HepG2 (cell line): ENCODE measurements around the gene TUBGCP4. TPM values are rescaled to one million over a fixed set of nuclear protein-coding genes. Genes with fewer than 3 reads are reported as not detected.

Experiments used
- CREB1 ChIP-seq, 2 experiments: fragments of 450-650 bp in 1 of 2; IDR thresholded peaks; 2 replicates each; pipeline ENCODE4 v1.6.1; 2016 to 2017; ENCODE audit warnings: control low read depth in 1 of 2, mild to moderate bottlenecking in 1 of 2, missing compliant biosample characterization in 1 of 2, missing genetic modification characterization in 1 of 2
- GABPA ChIP-seq, 2 experiments: IDR thresholded peaks; 2 replicates each; pipeline ENCODE4 v1.6.1; 2011 to 2016; ENCODE audit warnings: low read depth in 2 of 2, low read length in 1 of 2, missing biosample characterization in 1 of 2, missing genetic modification characterization in 1 of 2
- IKZF4 ChIP-seq: sonication (generic); formaldehyde crosslinking; IDR thresholded peaks from 2 replicates; pipeline ENCODE4 v1.5.1; 2020; ENCODE audit warnings: borderline replicate concordance, mild to moderate bottlenecking, low read depth, missing genetic modification reagents; ENCODE audit errors: not compliant biosample characterization
- KDM2A ChIP-seq: sonication (generic); formaldehyde crosslinking; IDR thresholded peaks from 2 replicates; pipeline ENCODE4 v1.4.0; 2020; ENCODE audit warnings: low read depth, missing genetic modification reagents, borderline replicate concordance
- KDM5A ChIP-seq: fragments of 200-600 bp; sonication (generic); IDR thresholded peaks from 2 replicates; pipeline ENCODE4 v1.7.0; 2018; ENCODE audit warnings: antibody characterized with exemption, mild to moderate bottlenecking, low read length, borderline replicate concordance
- MIER2 ChIP-seq: IDR thresholded peaks from 2 replicates; pipeline ENCODE4 v1.6.1; 2016; ENCODE audit warnings: missing biosample characterization, missing genetic modification reagents
- PRMT3 ChIP-seq: sonication (generic); formaldehyde crosslinking; IDR thresholded peaks from 2 replicates; pipeline ENCODE4 v1.8.1; 2022; ENCODE audit warnings: low read depth, mild to moderate bottlenecking, moderate library complexity, missing genetic modification reagents, borderline replicate concordance
- RARG ChIP-seq: sonication (generic); formaldehyde crosslinking; IDR thresholded peaks from 2 replicates; pipeline ENCODE4 v1.4.0; 2020; ENCODE audit warnings: low read depth, mild to moderate bottlenecking, missing genetic modification reagents
- SNAI1 ChIP-seq: sonication (generic); formaldehyde crosslinking; IDR thresholded peaks from 2 replicates; pipeline ENCODE4 v1.5.0; 2020; ENCODE audit warnings: mild to moderate bottlenecking, missing genetic modification reagents, borderline replicate concordance
- SP1 ChIP-seq, 2 experiments: fragments of 450-650 bp in 1 of 2; sonication (generic) in 1 of 2; formaldehyde crosslinking in 1 of 2; IDR thresholded peaks; 2 replicates each; pipeline versions ENCODE4 v1.4.0 to v1.6.1; 2016 to 2020; ENCODE audit warnings: missing genetic modification reagents in 1 of 2
- SP2 ChIP-seq: sonication (generic); formaldehyde crosslinking; IDR thresholded peaks from 2 replicates; pipeline ENCODE4 v1.5.1; 2020; ENCODE audit warnings: mild to moderate bottlenecking, missing genetic modification reagents
- STAG1 ChIP-seq: sonication (generic); formaldehyde crosslinking; IDR thresholded peaks from 2 replicates; pipeline ENCODE4 v1.4.0; 2020; ENCODE audit warnings: missing genetic modification reagents
- WIZ ChIP-seq: sonication (generic); formaldehyde crosslinking; IDR thresholded peaks from 2 replicates; pipeline ENCODE4 v1.5.1; 2020; ENCODE audit warnings: mild to moderate bottlenecking, missing genetic modification reagents
- XBP1 ChIP-seq: sonication (generic); formaldehyde crosslinking; IDR thresholded peaks from 2 replicates; pipeline ENCODE4 v1.5.0; 2020; ENCODE audit warnings: missing genetic modification reagents
- ZFAT ChIP-seq: sonication (generic); formaldehyde crosslinking; conservative IDR thresholded peaks from 2 replicates; pipeline ENCODE4 v1.8.1; 2023; ENCODE audit warnings: missing genetic modification reagents, inconsistent platforms
- ZFP82 ChIP-seq: sonication (generic); formaldehyde crosslinking; IDR thresholded peaks from 2 replicates; pipeline ENCODE4 v1.5.1; 2020; ENCODE audit warnings: mild to moderate bottlenecking, missing genetic modification reagents, borderline replicate concordance
- ZMYM3 ChIP-seq: sonication (generic); formaldehyde crosslinking; IDR thresholded peaks from 2 replicates; pipeline ENCODE4 v1.5.1; 2020; ENCODE audit warnings: mild to moderate bottlenecking, missing genetic modification reagents
- ZNF207 ChIP-seq: fragments of 450-650 bp; IDR thresholded peaks from 2 replicates; pipeline ENCODE4 v1.6.1; 2016; ENCODE audit warnings: antibody characterized with exemption, borderline replicate concordance
- ZNF343 ChIP-seq: sonication (generic); formaldehyde crosslinking; IDR thresholded peaks from 2 replicates; pipeline ENCODE4 v1.4.0; 2020; ENCODE audit warnings: mild to moderate bottlenecking, missing genetic modification reagents
- ZNF451 ChIP-seq: sonication (generic); formaldehyde crosslinking; IDR thresholded peaks from 2 replicates; pipeline ENCODE4 v1.5.0; 2020; ENCODE audit warnings: mild to moderate bottlenecking, missing genetic modification reagents
- ZNF468 ChIP-seq: sonication (generic); formaldehyde crosslinking; IDR thresholded peaks from 2 replicates; pipeline ENCODE4 v1.8.0; 2022; ENCODE audit warnings: mild to moderate bottlenecking, moderate library complexity, missing genetic modification reagents
- ZNF605 ChIP-seq: sonication (generic); formaldehyde crosslinking; IDR thresholded peaks from 2 replicates; pipeline ENCODE4 v1.8.0; 2022; ENCODE audit warnings: mild to moderate bottlenecking, missing genetic modification reagents
- ZNF619 ChIP-seq: sonication (generic); formaldehyde crosslinking; IDR thresholded peaks from 2 replicates; pipeline ENCODE4 v1.4.0; 2020; ENCODE audit warnings: mild to moderate bottlenecking, missing genetic modification reagents
- ZNF792 ChIP-seq: IDR thresholded peaks from 2 replicates; pipeline ENCODE4 v1.6.1; 2016
- polyA plus RNA-seq, 8 experiments: library from polyadenylated mRNA; depleted of rRNA in 3 of 8; stranded (reverse) in 7 of 8; unstranded in 1 of 8; fragments of >200 nt; fragmentation: Illumina TruSeq in 4 of 8; extraction: Trizol in 4 of 8; gene quantifications; 2 replicates each; pipeline versions ENCODE4 v1.2.1 to v1.2.3, GENCODE V29; 2011 to 2016; ENCODE audit warnings: low read depth in 4 of 8, missing spikeins in 1 of 8, mixed read lengths in 1 of 8; ENCODE audit not compliant: insufficient read depth in 1 of 8
- total RNA-seq, 5 experiments: library from RNA; depleted of rRNA; stranded (reverse); fragments of >200 nt; fragmentation: Illumina TruSeq; extraction: Trizol; gene quantifications; 2 replicates each; pipeline ENCODE4 v1.2.3, GENCODE V29; 2016; ENCODE audit warnings: low read depth in 1 of 5
- TF ChIP-seq, protein P1 (sequence below): sonication (generic); formaldehyde crosslinking; IDR thresholded peaks from 2 replicates; pipeline ENCODE4; 2020; ENCODE audit warnings: missing genetic modification reagents, mild to moderate bottlenecking, borderline replicate concordance
- TF ChIP-seq, protein P2 (sequence below), 2 experiments: fragments of 450-650 bp in 1 of 2; sonication (generic) in 1 of 2; formaldehyde crosslinking; IDR thresholded peaks; 2 replicates each; pipeline versions ENCODE4 v1.5.0 to v1.8.0; 2020 to 2022; ENCODE audit warnings: mild to moderate bottlenecking in 1 of 2, missing genetic modification reagents in 1 of 2

The TUBGCP4 gene
- total and polyA plus RNA-seq, 2 of the 13 experiments (the other 11 are each of a cell fraction or from before 2014, with no cell fraction given) = 15.0 to 20.5 TPM

DNA sequence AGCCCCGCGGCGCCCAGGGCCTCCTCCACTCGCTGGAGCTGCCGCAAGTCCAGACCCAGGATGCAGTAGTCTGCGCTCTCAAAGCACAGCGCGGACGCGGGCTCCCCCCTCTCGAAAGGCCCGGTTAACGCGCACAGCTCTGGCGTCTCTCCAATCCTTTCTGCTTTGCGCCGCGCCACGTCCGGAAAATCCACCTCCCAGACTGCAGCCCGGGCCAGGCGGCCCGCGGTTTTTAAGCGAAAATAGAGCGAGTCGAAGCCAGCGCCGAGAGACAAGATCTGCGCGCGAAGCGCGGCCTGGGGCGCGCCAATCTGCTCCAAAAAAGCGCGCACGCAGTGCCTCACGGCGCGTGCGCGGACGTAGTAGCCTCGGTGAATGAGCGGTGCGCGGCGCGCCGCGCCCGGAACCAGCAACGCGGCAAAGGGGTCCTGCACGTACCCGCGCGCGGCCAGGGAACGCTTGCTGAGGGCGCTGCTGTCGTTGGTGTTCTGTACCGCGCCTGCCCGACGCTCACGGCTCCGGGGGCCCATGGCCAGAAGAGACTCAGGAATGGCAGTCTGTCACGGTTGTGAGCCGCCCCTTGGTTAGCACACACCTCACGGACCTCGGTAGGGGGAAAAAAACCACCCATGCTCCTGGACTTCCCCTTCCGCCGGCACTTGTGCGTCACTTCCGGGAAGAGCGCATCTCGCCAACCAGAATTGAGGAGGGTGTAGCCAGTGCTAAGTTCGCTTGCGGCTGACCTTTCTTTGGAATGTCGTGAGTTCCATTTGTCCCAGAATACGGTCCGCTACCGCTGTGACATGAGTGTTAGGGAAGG, 40.7 kb upstream of the TUBGCP4 start, which contains the start of gene LCMT2 (continued):
- TF ChIP-seq SP2 = peak; percentile 80
- TF ChIP-seq SP1 (IDR thresholded peaks at IDR 0.05) = no peak
- peak; percentile 36; the same call in 1 of the 2 replicates for TF ChIP-seq SP1 (CRISPR knock-in tag; IDR thresholded peaks at IDR 0.05)
- peak; percentile 71 for TF ChIP-seq XBP1 (CRISPR knock-in tag)
- TF ChIP-seq ZNF343 (CRISPR knock-in tag) = no peak
- TF ChIP-seq STAG1 (CRISPR knock-in tag) = no peak
- TF ChIP-seq WIZ (CRISPR knock-in tag) = no peak; the same call in 1 of the 2 replicates
- peak; percentile 40 for TF ChIP-seq IKZF4 (CRISPR knock-in tag)
- peak; percentile 13; the same call in 1 of the 2 replicates for TF ChIP-seq MIER2
- 0 out of 2 replicates have a peak, but pooled peaks have one; percentile 53 for TF ChIP-seq ZNF468 (CRISPR knock-in tag)
- peak; percentile 92 for TF ChIP-seq KDM5A
- TF ChIP-seq ZNF605 = peak; percentile 92
- TF ChIP-seq ZNF792 = no peak; the same call in 1 of the 2 replicates
- no peak for TF ChIP-seq PRMT3 (CRISPR knock-in tag)
- TF ChIP-seq CREB1 (IDR thresholded peaks at IDR 0.05) = peak; percentile 92
- peak; percentile 98 for TF ChIP-seq CREB1 (CRISPR knock-in tag; IDR thresholded peaks at IDR 0.05)
- TF ChIP-seq ZFAT (CRISPR knock-in tag) = no peak
- TF ChIP-seq KDM2A (CRISPR knock-in tag) = peak; percentile 73
- TF ChIP-seq ZMYM3 (CRISPR knock-in tag) = no peak
- TF ChIP-seq ZNF207 = no peak
- TF ChIP-seq RARG (CRISPR knock-in tag) = no peak
- TF ChIP-seq, protein P1, sequence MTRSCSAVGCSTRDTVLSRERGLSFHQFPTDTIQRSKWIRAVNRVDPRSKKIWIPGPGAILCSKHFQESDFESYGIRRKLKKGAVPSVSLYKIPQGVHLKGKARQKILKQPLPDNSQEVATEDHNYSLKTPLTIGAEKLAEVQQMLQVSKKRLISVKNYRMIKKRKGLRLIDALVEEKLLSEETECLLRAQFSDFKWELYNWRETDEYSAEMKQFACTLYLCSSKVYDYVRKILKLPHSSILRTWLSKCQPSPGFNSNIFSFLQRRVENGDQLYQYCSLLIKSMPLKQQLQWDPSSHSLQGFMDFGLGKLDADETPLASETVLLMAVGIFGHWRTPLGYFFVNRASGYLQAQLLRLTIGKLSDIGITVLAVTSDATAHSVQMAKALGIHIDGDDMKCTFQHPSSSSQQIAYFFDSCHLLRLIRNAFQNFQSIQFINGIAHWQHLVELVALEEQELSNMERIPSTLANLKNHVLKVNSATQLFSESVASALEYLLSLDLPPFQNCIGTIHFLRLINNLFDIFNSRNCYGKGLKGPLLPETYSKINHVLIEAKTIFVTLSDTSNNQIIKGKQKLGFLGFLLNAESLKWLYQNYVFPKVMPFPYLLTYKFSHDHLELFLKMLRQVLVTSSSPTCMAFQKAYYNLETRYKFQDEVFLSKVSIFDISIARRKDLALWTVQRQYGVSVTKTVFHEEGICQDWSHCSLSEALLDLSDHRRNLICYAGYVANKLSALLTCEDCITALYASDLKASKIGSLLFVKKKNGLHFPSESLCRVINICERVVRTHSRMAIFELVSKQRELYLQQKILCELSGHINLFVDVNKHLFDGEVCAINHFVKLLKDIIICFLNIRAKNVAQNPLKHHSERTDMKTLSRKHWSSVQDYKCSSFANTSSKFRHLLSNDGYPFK (CRISPR knock-in tag) = peak; percentile 99
- TF ChIP-seq ZNF451 = peak; percentile 59; the same call in 1 of the 2 replicates
- peak; percentile 91; the same call in 1 of the 2 replicates for TF ChIP-seq SNAI1
- no peak; the same call in 1 of the 2 replicates for TF ChIP-seq ZFP82
- TF ChIP-seq, protein P2, sequence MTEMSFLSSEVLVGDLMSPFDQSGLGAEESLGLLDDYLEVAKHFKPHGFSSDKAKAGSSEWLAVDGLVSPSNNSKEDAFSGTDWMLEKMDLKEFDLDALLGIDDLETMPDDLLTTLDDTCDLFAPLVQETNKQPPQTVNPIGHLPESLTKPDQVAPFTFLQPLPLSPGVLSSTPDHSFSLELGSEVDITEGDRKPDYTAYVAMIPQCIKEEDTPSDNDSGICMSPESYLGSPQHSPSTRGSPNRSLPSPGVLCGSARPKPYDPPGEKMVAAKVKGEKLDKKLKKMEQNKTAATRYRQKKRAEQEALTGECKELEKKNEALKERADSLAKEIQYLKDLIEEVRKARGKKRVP (CRISPR knock-in tag; IDR thresholded peaks at IDR 0.05) = peak in 1 of 2 experiments; percentile 38; a peak in 1 of 4 replicates
- peak; percentile 89 for TF ChIP-seq GABPA (IDR thresholded peaks at IDR 0.05; ENCODE audit: low read depth, low read length)
- peak; percentile 97 for TF ChIP-seq GABPA (CRISPR knock-in tag; IDR thresholded peaks at IDR 0.05; ENCODE audit: low read depth)
- TF ChIP-seq ZNF619 (CRISPR knock-in tag) = no peak
